SH-SY5Y (cell line): ENCODE data around the gene KRTAP16-1.

Source experiments
- GATA2 ChIP-seq: IDR thresholded peaks from 2 replicates; pipeline ENCODE4 v1.6.1; 2011; ENCODE audit warnings: mild to moderate bottlenecking, low read depth, low read length
- GATA3 ChIP-seq: IDR thresholded peaks from 2 replicates; pipeline ENCODE4 v1.6.1; 2011; ENCODE audit warnings: low read depth, mild to moderate bottlenecking, low read length, moderate library complexity

DNA sequence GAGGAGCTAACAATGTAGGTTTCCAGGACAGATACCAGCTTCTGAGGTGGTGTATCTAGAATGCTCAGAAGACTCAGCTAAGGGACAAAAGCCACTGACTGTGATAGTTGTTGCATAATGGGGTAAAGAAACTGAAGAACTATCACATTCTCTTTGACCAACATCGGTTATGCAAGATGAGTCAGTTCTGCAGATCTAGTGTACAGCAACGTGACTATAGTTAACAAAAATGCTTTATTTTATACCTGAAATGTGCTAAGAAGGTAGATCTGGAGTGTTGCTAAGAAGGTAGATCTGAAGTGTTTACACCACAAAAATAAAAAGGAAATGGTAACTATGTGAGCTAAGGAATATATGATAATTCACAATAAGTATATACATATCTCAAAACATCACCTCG lies 41.4 kb downstream of the KRTAP16-1 start:
- TF ChIP-seq GATA3 (no peak), GATA2 (no peak)
